Measurements from ENCODE around the gene LRRC34.

Gene LRRC34, protein sequence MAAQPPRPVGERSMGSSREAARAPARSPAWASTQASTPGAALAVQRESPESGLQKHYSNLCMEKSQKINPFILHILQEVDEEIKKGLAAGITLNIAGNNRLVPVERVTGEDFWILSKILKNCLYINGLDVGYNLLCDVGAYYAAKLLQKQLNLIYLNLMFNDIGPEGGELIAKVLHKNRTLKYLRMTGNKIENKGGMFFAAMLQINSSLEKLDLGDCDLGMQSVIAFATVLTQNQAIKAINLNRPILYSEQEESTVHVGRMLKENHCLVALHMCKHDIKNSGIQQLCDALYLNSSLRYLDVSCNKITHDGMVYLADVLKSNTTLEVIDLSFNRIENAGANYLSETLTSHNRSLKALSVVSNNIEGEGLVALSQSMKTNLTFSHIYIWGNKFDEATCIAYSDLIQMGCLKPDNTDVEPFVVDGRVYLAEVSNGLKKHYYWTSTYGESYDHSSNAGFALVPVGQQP

DNA sequence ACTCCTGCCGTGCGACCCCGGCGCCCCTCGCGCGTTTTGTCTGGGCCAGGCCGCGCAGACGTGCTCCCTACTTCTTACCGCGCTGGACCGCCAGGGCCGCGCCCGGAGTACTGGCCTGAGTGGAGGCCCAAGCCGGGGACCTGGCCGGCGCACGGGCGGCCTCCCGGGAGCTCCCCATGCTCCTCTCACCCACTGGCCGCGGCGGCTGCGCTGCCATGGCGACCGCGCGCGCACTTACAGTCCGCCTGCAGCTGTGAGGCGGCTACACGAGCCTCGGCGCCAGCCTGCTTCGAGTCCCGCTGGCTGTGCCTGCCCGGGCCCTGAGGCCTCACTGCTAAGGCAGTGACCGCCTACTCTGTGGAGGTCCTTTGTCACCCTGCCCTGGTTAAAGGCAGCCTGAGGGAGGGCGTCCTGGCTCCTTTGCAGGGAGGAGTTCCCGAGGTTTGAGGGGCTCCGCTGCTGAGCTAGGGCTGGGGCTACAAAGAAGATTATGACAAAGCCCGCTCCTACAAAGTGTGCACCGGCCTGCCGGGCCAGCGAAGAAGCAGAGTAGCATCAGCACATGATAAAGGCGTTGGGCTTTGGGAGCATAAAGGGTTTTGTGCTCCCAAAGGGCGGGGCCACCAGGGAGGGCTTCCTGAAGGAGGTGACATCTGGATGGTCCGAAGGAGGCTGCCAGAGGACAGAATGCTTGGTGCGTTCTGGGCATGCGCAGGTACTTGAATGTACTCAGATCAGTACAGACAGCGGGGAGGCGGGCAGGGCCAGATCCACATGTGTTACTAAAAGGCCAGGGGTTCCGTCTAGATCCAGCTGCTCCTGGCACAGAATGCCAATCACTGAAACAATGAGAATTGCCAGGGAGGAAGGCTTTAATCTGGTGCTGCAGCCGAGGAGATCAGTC is at the start of gene LRRC34, which contains the start of gene LRRIQ4:
Gene LRRC34 (minus strand): TSS at position 573 of the 904 bp plus-strand sequence. CDS start 356 bp downstream, at position 217.
Gene LRRIQ4 (plus strand): TSS at position 539 of the 904 bp plus-strand sequence. CDS start 9,052 bp downstream, outside the sequence.
- DNase-seq, result peak; percentile 75 to 96 (median 95)

DNA sequence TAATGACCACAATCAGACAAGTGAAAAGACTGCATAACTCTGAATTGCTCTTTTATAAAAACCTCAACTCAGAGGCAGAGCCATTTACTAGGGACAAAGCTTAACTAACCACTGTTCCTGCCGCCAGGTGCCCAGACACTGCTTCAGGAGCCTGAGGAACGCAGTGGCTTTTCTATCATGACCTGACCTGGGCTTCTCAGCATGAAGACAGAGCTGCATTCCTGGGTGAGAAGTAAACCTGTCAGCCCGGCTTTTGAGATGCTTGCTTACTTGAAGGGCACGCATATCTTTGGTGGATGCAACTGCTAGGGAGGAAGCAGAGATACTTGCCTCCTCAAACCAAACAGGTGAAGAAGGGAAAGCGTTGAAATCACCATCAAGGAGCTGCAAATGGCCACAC is 49.2 kb upstream of the LRRC34 start:
- DNase-seq, result no peak

DNA sequence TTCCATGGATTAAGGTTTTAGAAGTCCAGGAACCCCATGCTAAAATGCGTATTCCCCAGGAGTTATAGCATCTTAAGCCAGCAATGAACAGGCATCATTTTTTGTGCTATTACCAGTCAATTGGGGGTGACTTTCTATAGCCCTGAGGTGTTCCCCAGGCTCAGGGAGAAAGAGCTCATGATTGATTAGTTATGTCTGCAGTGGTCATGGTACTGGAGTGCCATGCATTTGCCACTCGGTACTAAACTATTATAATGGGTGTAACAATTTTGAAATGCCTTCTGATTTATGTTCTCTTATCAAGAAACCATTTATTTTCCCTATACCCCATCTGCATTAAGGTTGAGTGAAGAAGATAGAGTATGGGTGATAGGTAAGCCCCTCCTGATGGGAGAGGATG is 45.1 kb upstream of the LRRC34 start:
- DNase-seq, result no peak

DNA sequence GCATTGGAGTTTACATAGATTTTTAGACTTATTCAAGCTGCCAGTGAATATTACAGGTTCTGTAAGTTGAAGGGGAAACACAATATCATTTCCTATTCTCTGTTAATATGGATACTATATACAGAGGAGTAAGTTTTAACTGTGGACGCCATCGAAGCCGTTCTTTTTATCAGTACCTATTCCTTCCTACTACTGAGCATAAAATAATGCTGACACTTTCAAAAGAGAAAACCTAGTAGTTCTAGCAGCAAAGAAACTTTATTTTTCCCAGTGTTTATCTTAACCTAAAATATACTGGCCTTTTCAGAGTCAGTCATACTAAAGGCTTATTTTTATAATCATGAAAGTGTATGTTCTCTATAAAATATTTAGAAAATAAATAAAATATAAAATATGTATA is 42.8 kb upstream of the LRRC34 start:
- no peak for DNase-seq

DNA sequence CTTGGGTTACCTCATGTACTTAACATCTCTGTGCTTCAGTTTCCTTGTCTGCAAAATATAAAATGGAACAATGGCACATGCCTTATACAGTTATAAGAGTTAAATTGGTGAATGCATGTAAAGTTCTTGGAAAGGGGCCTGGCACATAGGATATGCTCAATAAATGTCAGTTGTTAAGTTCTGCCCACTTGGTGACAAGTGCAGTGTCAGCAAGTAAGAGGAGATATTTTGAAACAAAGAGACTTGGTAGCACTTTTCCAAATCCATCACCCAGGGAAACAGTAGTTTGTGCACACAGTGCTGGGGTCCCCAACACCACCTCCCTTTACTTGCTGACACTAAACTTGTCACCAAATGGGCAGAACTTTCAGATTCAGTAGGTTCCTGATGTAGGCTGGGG is 37.9 kb upstream of the LRRC34 start:
- no peak for DNase-seq

DNA sequence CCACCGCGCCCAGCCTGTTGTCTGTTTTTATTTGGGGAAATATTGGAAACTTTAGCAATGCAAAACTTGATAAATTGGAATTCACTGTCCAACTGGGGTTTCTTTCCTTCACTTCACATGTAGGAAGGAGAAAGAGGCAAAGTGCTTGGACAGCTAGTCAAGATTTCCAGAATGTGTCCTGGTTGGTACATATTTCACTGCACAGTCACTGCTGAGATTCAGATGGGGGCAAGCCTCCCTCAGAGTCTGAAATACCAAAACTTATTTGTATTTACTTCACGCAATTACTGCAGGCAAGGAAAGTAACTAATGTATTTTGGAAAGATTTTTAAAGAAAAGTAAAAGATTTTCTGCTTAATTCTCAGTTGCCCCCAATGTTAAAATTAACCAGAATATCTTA is 36.0 kb upstream of the LRRC34 start:
- no peak for DNase-seq

DNA sequence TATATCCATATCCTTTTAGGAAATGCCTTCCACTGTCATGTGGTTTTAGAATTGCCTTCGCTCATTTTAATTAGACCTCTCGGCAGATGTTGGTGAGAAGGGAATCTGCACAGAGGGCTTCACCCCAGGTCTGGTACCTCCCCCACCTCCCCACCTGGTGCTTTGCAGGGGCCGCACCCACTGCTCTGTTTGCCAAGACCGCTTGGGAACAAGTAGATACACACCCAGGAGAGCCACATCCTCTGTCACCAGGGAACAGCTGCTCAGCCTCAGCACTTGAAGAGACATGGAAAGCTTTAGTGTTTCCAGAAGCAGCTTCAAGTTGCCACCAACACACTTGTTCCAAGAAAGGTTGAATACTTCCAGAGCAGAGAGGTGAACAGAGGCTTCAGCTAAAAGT is 35.2 kb upstream of the LRRC34 start:
- peak; percentile 82 to 90 (median 90) for DNase-seq

DNA sequence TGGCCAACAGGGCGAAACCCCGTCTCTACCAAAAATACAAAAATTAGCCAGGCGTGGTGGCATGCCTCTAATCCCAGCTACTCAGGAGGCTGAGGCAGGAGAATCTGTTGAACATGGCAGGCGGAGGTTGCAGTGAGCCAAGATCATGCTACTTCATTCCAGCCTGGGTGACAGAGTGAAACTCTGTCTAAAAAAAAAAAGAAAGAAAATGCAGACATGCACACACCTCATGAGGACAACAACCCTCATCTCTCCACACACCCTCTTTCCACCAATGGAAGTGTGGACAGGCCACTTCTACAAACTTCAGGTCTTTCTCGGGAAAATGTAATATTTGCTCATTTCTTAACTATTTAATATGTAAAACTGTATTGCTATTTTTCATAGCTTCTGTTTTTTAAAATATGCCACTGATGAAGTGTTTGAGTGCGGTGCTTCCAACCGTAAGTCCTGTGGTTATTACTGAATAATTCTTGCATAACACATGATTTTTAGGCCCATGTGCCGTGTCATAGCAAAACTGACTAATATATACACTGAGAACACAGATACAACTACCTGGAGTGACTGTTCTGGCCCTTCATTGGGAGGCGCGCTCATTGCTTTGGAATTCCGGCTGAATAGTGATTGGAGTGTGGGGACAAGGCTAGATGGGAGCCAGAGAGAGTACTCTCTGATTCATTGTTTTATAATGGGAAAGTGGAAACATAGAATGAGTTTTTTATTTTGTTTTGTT is 33.9 kb upstream of the LRRC34 start:
- no peak for DNase-seq

DNA sequence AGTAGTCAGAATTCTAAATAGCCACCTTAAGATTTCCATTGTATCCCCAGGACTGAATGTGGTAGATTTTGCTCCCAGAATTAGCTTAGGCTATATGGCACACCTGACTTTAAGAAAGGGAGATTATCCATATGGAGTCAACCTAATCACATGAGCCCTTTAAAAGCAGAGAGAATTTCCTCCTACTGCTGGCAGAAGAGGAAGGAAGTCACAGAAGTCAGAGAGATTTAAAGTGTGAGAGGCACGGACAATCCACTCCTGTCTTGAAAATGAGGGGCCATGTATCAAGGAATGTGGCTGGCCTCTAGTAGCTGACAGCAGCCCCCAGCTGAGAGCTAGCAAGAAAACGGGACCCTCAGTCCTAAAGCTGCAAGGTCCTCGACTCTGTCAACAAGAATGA is 30.3 kb upstream of the LRRC34 start:
- no peak for DNase-seq

DNA sequence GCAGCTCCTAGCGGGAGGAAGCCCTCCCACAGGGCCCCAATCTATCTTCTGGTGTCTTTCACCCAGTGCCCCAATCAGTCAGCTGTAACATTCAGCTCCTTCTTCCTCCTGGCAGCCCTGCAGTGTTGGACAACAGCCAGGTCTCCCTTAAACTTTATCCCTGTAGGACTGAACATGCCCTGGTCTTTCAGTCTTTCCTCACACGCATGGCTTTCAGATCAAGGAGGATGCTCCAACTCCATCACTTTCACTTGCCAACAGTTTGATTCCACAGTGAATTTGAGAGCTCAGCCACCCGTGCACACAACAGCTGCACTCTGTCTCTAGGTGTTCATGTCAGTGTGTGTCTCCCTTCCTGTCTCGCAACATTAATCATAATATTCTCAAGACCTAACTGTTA is 28.5 kb upstream of the LRRC34 start:
- peak in 1 of 3 experiments; percentile 5 for DNase-seq

DNA sequence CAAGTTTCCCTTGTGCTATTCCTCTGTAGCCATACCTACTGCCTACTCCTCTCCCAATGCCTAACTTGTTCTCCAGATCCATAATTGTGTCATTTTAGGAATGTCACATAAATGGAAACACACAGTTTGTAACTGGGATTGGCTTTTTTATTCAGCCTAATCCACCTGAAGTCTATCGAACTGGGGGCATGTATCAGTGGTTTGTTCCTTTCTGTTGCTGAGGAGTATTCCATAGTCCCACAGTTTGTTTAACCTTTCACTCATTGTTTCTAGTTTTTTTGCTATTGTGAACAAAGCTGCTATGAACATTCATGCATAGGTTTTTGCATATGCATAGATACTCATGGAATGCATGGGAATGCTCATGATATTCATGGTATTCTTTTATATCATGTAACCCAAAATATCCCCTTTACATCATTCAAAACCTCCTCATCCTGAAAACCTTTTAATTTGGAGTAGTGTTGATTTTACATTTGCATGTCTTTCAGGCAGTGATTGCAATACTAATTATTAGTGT is 25.9 kb upstream of the LRRC34 start:
- DNase-seq, result no peak

DNA sequence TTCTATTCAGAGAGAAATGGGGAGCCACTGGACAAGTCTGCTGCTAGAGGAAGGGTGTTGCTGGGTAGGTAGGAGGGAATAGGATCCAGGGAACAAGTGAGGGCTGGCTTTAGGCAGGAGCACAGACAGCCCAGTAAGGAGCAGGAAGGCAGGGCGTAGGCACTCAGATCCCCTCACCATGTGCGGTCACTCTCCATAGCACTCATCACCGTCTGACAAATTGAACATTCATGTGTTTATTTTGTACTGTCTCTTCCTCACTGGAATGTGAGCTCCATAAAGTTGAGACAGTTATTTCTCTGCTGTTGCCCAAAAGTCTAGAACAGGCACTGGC is 24.2 kb upstream of the LRRC34 start:
- no peak for DNase-seq

DNA sequence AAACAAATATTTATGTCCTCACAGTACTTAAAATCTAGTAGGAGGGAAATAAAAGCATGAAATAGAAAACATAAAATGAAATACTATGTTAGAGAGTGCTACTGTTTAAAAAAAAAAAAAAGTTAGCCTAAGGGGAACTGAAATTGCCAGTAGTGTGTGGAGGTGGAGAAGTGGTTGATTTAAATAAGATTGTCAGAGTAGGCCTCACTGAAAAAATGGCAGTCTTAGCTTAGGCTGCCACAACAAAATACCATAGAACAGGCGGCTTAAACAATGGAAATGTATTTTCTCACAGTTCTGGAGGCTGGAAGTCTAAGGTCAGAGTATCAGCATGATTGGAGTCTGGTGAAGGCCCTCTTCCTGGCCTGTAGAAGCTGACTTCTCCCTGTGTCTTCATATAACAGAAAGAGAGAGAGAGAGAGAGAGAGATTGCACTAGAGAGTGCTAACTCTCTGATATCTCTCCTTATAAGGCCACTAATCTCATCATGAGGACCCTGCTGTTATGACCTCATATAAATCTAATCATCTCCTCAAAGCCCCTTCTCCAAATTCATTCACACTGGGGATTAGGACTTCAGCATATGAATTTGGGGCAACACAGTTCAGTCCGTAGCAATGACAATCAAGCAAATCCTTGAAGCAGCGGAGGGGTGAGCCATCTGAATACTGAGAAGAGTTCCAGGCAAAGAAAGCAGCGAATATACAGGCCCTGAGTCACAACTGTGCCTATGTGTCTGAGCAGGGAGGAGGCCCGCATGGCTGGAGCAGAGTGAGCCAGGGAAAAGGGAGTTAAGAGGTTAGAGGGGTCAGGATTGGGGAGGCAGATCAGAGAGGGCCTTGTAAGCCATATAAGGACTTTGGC is 23.6 kb upstream of the LRRC34 start:
- no peak for DNase-seq

DNA sequence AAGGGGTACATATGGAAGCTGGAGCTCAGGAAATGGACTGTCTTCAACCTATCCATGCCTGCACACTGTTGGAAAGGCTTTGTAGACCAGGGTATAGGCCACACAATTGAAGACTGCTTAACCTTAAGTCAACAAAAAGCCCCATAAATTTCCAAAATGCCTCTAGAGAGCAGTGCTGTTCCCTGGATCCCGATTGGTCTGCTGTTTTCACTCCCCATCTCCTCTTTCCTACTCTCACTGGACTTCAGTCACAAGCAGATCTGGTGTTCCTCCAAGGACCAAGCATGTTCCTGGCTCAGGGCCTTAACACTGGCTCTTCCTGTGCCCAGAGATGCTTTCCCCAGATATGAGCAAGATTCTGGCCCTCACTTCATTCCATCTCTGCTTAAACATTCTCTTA is 22.8 kb upstream of the LRRC34 start:
- no peak for DNase-seq

DNA sequence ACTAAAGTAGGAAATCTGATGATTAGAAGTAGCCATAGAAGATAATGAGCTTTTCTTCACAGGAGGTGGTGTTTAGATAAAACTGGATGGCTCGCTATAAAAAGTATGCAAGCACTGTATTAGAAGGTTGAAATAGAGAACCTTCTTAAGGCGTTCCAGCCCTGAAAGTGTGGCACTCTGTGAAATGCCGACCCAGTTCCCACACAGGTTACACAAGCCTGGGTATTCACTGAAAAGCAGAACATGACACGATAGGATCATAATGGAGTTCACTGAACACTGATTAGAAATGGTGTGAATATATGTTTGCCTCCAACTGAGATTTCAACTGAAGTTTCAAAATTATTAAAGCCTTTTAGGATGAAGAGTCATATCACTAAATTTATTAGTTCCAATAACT is 15.0 kb upstream of the LRRC34 start:
- no peak for DNase-seq

DNA sequence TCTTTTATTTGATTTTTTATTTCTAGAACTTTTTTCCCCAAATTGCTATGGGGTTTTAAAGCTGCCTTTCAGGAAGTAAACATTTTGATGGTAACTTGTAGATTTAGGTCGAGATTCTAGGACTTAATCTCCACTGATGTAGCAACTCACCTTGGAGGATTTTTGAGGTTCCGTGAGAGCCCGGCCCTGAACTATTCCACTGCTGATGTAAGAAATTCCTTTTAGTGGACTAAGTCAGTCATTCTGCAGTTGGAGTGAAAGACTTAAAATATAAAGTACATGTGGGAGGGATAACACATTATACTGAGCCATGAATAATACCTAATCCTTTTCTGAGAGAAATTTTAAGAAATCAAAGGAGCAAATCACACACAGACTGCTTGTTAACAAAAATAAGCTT is 12.6 kb upstream of the LRRC34 start:
- DNase-seq, result no peak

DNA sequence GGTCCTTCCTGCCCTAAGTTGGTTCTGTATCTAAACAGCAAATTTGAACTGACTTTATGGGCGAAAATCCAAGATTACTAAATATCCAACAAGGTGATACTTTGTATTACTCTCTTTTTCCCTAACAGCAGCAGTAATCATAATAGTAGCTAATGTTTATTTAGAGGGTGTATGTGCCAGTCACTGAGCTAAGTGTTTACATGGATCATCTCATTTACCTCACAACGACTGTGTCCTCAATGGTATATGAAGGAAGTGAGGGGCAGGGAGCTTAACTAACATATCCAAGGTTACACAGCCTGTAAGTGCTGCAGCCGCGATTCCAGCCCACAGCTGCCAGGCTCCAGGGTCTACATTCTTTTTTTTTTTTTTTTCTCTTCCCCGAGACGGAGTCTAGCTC is 10.3 kb upstream of the LRRC34 start:
- peak in 2 of 3 experiments; percentile 42 to 61 for DNase-seq

DNA sequence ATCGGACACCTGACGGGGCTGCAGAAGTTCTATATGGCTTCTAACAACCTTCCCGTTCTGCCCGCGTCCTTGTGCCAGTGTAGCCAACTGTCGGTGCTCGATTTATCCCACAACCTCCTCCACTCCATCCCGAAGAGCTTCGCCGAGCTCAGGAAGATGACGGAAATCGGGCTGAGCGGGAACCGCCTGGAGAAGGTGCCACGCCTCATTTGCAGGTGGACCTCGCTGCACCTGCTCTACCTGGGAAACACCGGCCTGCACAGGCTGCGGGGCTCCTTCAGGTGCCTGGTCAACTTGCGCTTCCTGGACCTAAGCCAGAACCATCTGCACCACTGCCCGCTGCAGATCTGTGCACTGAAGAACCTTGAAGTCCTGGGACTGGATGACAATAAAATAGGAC is 9.8 kb upstream of the LRRC34 start:
- peak; percentile 66 to 86 (median 70) for DNase-seq

DNA sequence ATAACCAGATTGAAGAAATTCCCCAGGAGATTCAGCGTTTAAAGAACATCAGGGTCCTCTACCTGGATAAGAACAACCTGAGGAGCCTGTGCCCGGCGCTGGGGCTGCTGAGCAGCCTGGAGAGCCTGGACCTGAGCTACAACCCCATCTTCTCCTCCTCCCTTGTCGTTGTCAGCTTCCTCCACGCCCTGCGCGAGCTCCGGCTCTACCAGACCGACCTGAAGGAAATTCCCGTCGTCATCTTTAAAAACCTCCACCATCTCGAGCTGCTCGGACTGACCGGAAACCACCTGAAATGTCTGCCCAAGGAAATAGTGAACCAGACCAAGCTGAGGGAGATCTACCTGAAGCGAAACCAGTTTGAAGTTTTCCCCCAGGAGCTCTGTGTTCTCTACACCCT is 9.4 kb upstream of the LRRC34 start:
- DNase-seq, result peak; percentile 54 to 66 (median 65)

DNA sequence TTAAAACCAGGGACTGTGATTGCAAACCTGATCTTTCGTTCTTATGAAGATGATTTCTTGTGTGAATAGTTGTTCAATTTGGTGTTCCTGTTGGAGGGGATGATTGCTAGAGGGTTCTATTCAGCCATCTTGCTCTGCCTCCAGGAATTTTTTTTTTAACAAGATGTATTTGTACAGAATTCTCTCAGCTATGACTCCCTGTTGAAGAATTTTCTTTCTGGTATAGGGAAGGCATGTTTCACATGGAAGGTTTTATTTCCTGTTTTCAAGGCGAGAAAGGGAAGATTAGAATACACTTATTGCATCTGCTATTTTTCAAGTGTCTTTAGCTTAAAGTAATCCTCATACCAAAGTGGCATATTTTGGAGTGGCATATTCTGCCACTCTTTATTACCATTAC is 5.6 kb upstream of the LRRC34 start:
- no peak for DNase-seq

DNA sequence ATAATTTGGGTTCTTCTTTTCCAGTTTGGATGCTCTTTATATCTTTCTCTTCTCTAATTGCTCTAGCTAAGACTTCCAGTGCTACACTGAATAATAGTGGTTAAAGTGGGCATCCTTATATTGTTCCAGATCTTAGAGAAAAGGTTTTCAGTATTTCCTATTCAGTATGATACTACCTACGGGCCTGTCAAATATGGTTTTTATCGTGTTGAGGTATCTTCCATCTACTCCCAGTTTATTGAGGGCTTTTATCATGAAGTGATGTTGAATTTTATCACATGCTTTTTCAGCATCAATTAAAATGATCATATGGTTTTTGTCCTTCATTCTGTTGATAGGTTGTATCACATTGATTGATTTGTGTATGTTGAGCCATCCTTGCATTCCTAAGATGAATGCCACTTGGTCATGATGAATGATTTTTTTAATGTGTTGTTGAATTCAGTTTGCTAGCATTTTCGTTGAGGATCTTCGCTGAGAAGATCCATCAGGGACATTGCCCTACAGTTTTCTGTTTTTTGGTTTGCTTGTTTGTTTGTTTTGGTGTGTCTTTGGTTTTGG is 3.0 kb upstream of the LRRC34 start:
- DNase-seq, result peak in 1 of 3 experiments; percentile 36
